ENCODE results near the gene SLC35B4. TPM values are rescaled to one million over a fixed set of nuclear protein-coding genes. Genes with fewer than 3 reads are reported as not detected.

Gene SLC35B4
- total RNA-seq, 1 donor from 2014 or later: 11.0 TPM

GRCh38 chr7:134293002-134293740, 23.6 kb downstream of the SLC35B4 start:
- DNase-seq (ENCODE audit: low spot score) (peak; percentile 63), ATAC-seq (peak; percentile 97)

GRCh38 chr7:134290286-134290685, 26.4 kb downstream of the SLC35B4 start:
- DNase-seq (ENCODE audit: low spot score) (no peak), ATAC-seq (no peak)

- no peak for DNase-seq (ENCODE audit: low spot score)
- ATAC-seq: no peak
These were observed 26.9 kb downstream of the SLC35B4 start for GRCh38 chr7:134289841-134290240.

- no peak for DNase-seq (ENCODE audit: low spot score)
- ATAC-seq: no peak
These were observed 27.3 kb downstream of the SLC35B4 start for GRCh38 chr7:134289423-134289822.

GRCh38 chr7:134287916-134288659, 28.6 kb downstream of the SLC35B4 start:
- ATAC-seq: no peak
- no peak for DNase-seq (ENCODE audit: low spot score)

- DNase-seq (ENCODE audit: low spot score) (no peak), ATAC-seq (no peak)
These were observed 31.8 kb downstream of the SLC35B4 start for GRCh38 chr7:134284952-134285351.

- ATAC-seq: no peak
These were observed 32.7 kb downstream of the SLC35B4 start for GRCh38 chr7:134284011-134284410.

GRCh38 chr7:134280508-134280907, 36.2 kb downstream of the SLC35B4 start:
- no peak for ATAC-seq
- no peak for DNase-seq (ENCODE audit: low spot score)

More at GRCh38 chr7:134284011-134284410, 32.7 kb downstream of the SLC35B4 start:
- no peak for DNase-seq (ENCODE audit: low spot score)

- no peak for DNase-seq (ENCODE audit: low spot score)
- no peak for ATAC-seq
These were observed 36.8 kb downstream of the SLC35B4 start for GRCh38 chr7:134279898-134280297.

- DNase-seq (ENCODE audit: low spot score) (no peak), ATAC-seq (peak; percentile 68)
These were observed 37.4 kb downstream of the SLC35B4 start for GRCh38 chr7:134279336-134279735.

GRCh38 chr7:134278502-134279153, 38.1 kb downstream of the SLC35B4 start:
- DNase-seq (ENCODE audit: low spot score) (no peak), ATAC-seq (peak; percentile 90)

- no peak for ATAC-seq
- no peak for DNase-seq (ENCODE audit: low spot score)
These were observed 39.8 kb downstream of the SLC35B4 start for GRCh38 chr7:134276951-134277350.

GRCh38 chr7:134262322-134262721, 54.4 kb downstream of the SLC35B4 start:
- ATAC-seq: no peak
- DNase-seq (ENCODE audit: low spot score): no peak

- DNase-seq (ENCODE audit: low spot score): no peak
- ATAC-seq: no peak
These were observed 60.9 kb downstream of the SLC35B4 start for GRCh38 chr7:134255814-134256213.

- DNase-seq (ENCODE audit: low spot score) (no peak), ATAC-seq (peak; percentile 49)
These were observed 62.4 kb downstream of the SLC35B4 start for GRCh38 chr7:134254311-134254710.

GRCh38 chr7:134248196-134248595, 68.5 kb downstream of the SLC35B4 start:
- DNase-seq (ENCODE audit: low spot score) (no peak), ATAC-seq (no peak)

GRCh38 chr7:134246761-134247160, 70.0 kb downstream of the SLC35B4 start:
- DNase-seq (ENCODE audit: low spot score) (no peak), ATAC-seq (no peak)

- no peak for DNase-seq (ENCODE audit: low spot score)
- ATAC-seq: no peak
These were observed 70.4 kb downstream of the SLC35B4 start for GRCh38 chr7:134246347-134246746.

- DNase-seq (ENCODE audit: low spot score) (no peak), ATAC-seq (no peak)
These were observed 71.5 kb downstream of the SLC35B4 start for GRCh38 chr7:134245253-134245652.
